Fibroblast of peridontal ligament (primary cell): Measurements from ENCODE around the gene ATP13A4.

ENCODE experiments used
- DNase-seq: peaks from one replicate; pipeline ENCODE4 v3.0.0-alpha.2; 2010; ENCODE audit errors: extremely low read depth

ATP13A4 gene

GRCh38 chr3:193396451-193397244, 158.0 kb downstream of the ATP13A4 start:
- no peak for DNase-seq

DNA sequence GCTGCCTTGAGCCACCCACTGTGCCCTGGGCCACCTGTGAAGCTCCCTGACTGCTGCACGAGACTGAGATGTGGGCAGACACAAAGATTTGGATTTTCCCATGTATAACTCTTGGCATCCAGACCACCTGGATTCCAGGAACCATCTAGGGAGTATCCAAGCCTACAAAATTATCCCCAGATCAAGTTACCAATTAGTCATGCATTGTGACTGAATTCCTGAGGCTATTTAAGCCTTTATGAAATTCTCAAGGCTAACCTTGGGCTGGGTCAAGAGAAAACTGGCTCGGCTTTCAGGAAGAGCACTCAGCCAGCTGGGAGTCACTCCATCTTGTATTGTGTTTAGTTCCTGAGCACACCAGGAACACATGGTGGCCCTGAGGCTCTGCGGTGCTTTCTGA, 162.8 kb downstream of the ATP13A4 start:
- no peak for DNase-seq

DNA sequence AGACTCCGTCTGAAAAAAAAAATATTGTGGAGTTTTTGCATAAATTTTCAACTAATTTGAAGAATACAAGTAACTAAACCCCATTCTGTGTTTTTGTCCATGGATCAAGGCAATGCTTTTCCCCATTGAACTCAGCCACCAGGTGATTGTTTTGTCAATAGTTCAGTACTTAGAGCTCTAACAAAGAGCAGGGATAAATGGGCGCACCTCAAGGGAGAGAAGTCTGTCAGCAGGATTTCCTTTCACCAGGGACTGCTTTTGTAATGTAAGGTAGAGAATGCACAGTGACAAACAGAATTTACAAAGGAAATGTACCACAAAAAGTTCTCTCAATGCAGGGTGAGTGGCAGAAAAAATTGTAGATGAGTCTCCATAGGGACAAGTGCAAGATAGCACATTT, 165.4 kb downstream of the ATP13A4 start:
- no peak for DNase-seq

- DNase-seq, result no peak
Measured at GRCh38 chr3:193388361-193388760, 166.3 kb downstream of the ATP13A4 start.

- DNase-seq, result no peak
Measured at GRCh38 chr3:193387596-193387995, 167.1 kb downstream of the ATP13A4 start.

GRCh38 chr3:193378706-193379105, 176.0 kb downstream of the ATP13A4 start, which contains the start of gene ATP13A5:
TSS of gene ATP13A5 (minus strand) at chr3:193378753. CDS start at chr3:193378725, 28 bp downstream.
- DNase-seq, result no peak

- DNase-seq, result no peak
Measured at GRCh38 chr3:193377591-193377990, 177.1 kb downstream of the ATP13A4 start.

DNA sequence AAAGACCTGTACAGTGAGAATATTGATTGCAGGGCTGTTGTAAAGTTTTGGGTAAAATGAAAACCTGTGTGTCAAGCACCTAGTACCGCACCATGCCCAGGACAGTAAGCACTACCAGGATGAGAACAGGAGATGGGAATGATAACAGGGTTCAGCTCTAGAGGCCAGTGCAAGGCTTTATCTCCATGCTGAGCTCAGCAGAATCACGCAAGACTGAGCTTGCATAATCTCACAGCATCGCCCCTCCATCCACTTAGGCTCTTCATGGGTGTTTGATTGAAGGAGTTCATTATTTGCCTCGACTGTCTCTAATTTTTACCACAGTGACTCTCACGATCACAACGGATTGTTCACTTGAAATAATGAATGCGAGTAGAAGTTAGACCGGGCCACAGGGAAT, 179.1 kb downstream of the ATP13A4 start:
- no peak for DNase-seq

DNA sequence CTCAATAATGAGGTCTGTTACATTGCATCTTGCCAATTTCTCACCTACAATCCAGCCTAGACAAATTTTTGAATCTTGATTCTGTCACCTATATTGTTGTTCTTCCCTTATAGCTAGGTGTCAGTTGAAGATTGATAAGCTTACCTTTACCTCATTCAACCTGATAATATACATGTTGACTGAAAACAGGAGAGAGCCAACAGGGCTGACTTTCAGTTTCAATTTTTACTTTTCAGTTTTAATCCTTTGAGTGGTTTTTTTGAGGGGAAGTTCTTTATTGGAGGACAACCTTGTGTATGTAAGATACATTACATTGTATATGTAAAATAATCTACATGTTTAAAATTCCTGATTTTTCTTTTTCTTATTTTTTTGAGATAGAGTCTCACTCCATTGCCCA, 181.9 kb downstream of the ATP13A4 start:
- DNase-seq, result no peak

DNA sequence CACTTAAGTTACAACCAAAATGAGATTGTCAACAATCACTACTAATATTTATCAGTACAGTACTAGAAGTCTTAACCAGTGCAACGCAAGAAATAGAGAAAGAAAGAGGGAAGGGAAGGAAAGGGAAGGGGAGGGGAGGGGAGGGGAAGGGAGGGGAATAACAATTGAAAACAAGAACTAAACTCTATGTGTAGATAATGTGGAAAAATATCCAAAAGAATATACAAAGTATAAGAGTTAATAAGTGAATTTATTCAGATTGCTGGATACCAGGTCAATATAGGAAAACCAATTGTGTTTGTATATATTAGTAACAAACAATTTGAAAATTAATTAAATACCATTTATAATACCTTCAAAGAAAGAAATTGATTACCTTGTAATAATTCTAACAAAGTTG, 186.8 kb downstream of the ATP13A4 start:
- DNase-seq, result no peak

GRCh38 chr3:193357291-193357690, 197.4 kb downstream of the ATP13A4 start:
- no peak for DNase-seq

DNA sequence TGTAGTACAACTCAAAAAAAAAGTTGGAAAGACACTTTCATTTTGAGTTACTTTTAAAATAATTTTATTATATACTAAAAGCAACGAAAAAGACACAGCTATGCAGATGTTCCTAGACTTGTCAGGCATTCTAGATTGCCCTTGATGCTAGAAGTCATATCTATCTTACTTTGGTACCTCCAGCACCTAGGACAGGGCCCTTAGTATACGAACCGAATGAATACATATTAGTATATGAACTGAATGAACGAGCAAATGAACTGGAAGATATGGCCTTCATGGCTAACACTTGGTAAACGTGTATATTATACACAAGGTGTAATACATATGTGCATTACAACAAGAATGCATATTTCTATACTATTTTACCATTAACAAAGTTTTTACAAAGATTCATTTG, 200.3 kb downstream of the ATP13A4 start:
- no peak for DNase-seq
